ENCODE measurements around the gene LIN7A. TPM values are rescaled to one million over a fixed set of nuclear protein-coding genes. Genes with fewer than 3 reads are reported as not detected.

Gene LIN7A
- total RNA-seq, 3 donors from 2014 or later: 0.36 to 4.1 (median 3.1) TPM

DNA sequence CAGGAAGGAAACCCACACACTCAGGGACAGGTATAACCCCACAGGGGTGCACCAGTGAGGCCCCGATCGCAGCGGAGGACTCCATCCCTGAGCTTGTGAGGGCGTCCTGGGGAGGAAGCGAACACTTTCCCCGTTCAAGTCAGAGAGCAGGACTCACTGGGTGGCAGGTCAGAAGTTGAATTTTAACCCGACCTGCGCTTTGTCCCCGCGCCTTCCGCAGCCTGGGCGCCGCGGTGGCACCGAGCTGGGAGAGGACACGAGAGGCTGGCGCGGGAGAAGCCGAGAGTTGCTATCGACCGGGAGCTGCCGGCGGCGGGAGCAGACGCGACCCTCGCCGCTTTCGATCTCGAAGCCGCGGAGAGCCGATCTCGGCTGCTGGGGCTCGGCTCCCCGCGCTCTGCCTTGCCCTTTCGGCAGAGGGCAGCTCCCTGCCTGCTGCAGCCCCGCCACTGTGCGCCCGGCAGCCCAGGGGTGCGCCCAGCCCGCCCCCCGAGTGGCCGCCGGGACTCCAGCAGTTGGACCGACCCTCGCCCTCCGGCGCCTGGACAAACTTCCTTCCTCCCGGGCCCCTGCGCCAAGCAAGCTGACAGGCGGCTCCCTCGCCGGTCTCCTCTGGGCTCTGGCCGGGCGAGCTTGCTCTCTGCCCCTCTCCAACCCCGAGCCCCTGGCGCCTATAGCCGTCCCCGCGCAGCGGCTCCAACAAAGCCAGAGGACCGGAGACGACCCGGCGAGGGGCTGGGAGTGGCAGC, 918 bp downstream of the LIN7A start:
- intact Hi-C loops (cut with DNase I, micrococcal nuclease): no loop called here
- H3K4me1 ChIP-seq (ENCODE audit: low read depth): no peaks in the 10 kb centered on the region
- TF ChIP-seq, protein P1, sequence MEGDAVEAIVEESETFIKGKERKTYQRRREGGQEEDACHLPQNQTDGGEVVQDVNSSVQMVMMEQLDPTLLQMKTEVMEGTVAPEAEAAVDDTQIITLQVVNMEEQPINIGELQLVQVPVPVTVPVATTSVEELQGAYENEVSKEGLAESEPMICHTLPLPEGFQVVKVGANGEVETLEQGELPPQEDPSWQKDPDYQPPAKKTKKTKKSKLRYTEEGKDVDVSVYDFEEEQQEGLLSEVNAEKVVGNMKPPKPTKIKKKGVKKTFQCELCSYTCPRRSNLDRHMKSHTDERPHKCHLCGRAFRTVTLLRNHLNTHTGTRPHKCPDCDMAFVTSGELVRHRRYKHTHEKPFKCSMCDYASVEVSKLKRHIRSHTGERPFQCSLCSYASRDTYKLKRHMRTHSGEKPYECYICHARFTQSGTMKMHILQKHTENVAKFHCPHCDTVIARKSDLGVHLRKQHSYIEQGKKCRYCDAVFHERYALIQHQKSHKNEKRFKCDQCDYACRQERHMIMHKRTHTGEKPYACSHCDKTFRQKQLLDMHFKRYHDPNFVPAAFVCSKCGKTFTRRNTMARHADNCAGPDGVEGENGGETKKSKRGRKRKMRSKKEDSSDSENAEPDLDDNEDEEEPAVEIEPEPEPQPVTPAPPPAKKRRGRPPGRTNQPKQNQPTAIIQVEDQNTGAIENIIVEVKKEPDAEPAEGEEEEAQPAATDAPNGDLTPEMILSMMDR (IDR thresholded peaks at IDR 0.05): no peak
- H3K36me3 ChIP-seq (ENCODE audit: low read depth): no peaks in the 10 kb centered on the region
- ATAC-seq: peak; percentile 77
- peak; percentile 43 to 68 (median 55) for DNase-seq
- no peaks in the 10 kb centered on the region for H3K9me3 ChIP-seq
- H3K4me3 ChIP-seq: peak overlapping the region; percentile 22

- Histone ChIP-seq H3K9me3 (no peaks in the 10 kb centered on the region), H3K4me1 (ENCODE audit: low read depth) (no peaks in the 10 kb centered on the region), H3K36me3 (ENCODE audit: low read depth) (no peaks in the 10 kb centered on the region), H3K4me3 (peak overlapping the region; percentile 22)
- intact Hi-C loops (cut with DNase I, micrococcal nuclease): no loop called here
- DNase-seq (no peak), ATAC-seq (no peak)
- TF ChIP-seq, protein P1 (IDR thresholded peaks at IDR 0.05): no peak
Observed at GRCh38 chr12:80936353-80936641, 1.4 kb downstream of the LIN7A start.

DNA sequence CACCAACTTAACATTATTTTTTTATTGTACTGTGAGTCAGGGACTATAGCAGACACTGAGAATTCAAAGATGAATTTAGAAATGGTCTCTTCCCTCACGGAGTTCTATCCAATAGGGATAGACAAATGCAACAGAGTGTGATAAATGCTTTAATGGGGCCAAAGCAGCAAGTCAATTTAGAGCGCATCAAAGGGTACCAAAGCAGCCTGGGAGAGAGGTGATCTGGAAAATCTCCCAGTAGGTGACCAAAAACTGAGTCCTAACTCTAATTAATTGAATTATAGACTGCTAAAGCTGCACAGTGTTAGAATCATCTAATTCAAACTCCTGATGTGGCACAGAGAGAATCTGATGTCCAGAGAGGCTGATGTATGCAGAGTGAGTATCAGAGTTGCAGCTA, 2.6 kb downstream of the LIN7A start:
- Histone ChIP-seq H3K4me1 (ENCODE audit: low read depth) (no peaks in the 10 kb centered on the region), H3K4me3 (no peak overlapping the region), H3K36me3 (ENCODE audit: low read depth) (no peaks in the 10 kb centered on the region), H3K9me3 (no peaks in the 10 kb centered on the region)
- intact Hi-C loops (cut with DNase I, micrococcal nuclease): no loop called here
- TF ChIP-seq, protein P1 (IDR thresholded peaks at IDR 0.05): no peak
- no peak for ATAC-seq
- no peak for DNase-seq

- Histone ChIP-seq H3K9me3 (no peaks in the 10 kb centered on the region), H3K4me3 (no peak overlapping the region), H3K36me3 (ENCODE audit: low read depth) (no peaks in the 10 kb centered on the region), H3K4me1 (ENCODE audit: low read depth) (no peaks in the 10 kb centered on the region)
- ATAC-seq (no peak), DNase-seq (no peak)
- TF ChIP-seq, protein P1 (IDR thresholded peaks at IDR 0.05): no peak
- intact Hi-C loops (cut with DNase I, micrococcal nuclease): no loop called here
Observed at GRCh38 chr12:80925983-80926382, 11.8 kb downstream of the LIN7A start.

DNA sequence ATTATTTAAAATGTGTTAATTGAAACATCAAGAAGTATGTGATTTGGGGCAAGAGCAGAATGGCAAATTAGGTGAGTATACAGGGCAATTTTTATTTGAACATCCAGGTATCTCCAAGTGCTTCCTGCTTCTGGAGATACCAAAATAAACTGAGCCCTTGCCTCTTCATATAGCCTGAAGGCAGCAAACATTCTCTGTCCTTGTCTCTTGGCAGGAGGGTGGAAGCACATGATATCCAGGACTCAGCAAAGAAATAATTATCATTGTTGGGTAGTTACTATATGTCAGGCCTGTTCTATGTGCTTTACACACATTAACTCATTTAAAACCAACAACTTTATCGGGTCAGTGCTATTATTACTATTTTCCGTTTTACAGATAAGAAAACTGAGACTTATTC, 12.5 kb downstream of the LIN7A start:
- no peaks in the 10 kb centered on the region for H3K9me3 ChIP-seq
- DNase-seq (no peak), ATAC-seq (no peak)
- H3K4me1 ChIP-seq (ENCODE audit: low read depth): no peaks in the 10 kb centered on the region
- no peak overlapping the region for H3K4me3 ChIP-seq
- no peaks in the 10 kb centered on the region for H3K36me3 ChIP-seq (ENCODE audit: low read depth)
- intact Hi-C loops (cut with DNase I, micrococcal nuclease): no loop called here
- TF ChIP-seq, protein P1 (IDR thresholded peaks at IDR 0.05): no peak

- TF ChIP-seq, protein P1 (IDR thresholded peaks at IDR 0.05): no peak
- H3K4me3 ChIP-seq: no peak overlapping the region
- no peaks in the 10 kb centered on the region for H3K36me3 ChIP-seq (ENCODE audit: low read depth)
- no peaks in the 10 kb centered on the region for H3K9me3 ChIP-seq
- intact Hi-C loops (cut with DNase I, micrococcal nuclease): no loop called here
- no peak for ATAC-seq
- DNase-seq: no peak
- no peaks in the 10 kb centered on the region for H3K4me1 ChIP-seq (ENCODE audit: low read depth)
Observed at GRCh38 chr12:80924437-80924836, 13.3 kb downstream of the LIN7A start.
